ENCODE data around the gene BICDL2.

DNA sequence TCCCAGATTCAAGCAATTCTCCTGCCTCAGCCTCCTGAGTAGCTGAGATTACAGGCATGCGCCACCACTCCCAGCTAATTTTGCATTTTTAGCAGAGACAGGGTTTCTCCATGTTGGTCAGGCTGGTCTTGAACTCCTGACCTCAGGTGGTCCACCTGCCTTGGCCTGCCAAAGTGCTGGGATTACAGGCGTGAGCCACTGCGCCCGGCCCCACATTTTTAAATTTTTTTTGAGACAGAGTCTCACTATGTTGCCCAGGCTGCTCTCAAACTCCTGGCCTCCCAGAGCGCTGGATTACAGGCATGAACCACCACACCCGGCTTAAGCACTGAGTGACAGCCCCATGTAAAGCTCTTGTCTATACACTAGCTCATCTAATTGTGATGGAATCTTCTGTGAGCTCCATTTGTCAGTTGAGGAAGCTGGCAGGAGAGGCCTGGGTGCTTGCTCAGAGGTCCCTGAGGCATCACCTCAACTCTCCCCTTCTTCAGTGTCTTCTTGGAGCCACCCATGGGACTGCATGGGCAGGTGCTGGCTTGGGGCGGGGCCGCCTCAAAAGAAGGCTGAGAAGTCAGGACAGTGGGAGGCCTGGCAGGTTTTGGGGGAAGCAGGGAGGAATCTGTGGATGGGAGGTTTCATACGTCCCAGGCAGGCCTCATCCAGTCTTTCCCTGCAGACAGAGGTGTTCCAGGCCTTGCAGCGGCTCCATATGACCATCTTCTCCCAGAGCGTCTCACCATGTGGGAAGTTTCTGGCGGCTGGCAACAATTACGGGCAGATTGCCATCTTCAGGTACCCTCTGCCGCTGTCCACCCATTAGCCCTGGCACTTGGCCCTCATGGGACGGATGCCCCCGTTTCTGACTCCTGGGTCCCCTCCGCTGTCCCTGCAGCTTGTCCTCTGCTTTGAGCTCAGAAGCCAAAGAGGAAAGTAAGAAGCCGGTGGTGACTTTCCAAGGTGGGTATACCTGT is 11.4 kb downstream of the BICDL2 start:
- TF ChIP-seq, protein P1, sequence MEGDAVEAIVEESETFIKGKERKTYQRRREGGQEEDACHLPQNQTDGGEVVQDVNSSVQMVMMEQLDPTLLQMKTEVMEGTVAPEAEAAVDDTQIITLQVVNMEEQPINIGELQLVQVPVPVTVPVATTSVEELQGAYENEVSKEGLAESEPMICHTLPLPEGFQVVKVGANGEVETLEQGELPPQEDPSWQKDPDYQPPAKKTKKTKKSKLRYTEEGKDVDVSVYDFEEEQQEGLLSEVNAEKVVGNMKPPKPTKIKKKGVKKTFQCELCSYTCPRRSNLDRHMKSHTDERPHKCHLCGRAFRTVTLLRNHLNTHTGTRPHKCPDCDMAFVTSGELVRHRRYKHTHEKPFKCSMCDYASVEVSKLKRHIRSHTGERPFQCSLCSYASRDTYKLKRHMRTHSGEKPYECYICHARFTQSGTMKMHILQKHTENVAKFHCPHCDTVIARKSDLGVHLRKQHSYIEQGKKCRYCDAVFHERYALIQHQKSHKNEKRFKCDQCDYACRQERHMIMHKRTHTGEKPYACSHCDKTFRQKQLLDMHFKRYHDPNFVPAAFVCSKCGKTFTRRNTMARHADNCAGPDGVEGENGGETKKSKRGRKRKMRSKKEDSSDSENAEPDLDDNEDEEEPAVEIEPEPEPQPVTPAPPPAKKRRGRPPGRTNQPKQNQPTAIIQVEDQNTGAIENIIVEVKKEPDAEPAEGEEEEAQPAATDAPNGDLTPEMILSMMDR (IDR thresholded peaks at IDR 0.05; ENCODE audit: extremely low read depth in 1 of 2, insufficient read depth in 1 of 2, low read depth in 1 of 2, low read length in 2 of 2) = no peak
- no peak for TF ChIP-seq POLR2AphosphoS5 (IDR thresholded peaks at IDR 0.05; ENCODE audit: insufficient read depth, low read depth, low read length)
